ENCODE data around the gene SLC6A17.

Gene SLC6A17

DNA sequence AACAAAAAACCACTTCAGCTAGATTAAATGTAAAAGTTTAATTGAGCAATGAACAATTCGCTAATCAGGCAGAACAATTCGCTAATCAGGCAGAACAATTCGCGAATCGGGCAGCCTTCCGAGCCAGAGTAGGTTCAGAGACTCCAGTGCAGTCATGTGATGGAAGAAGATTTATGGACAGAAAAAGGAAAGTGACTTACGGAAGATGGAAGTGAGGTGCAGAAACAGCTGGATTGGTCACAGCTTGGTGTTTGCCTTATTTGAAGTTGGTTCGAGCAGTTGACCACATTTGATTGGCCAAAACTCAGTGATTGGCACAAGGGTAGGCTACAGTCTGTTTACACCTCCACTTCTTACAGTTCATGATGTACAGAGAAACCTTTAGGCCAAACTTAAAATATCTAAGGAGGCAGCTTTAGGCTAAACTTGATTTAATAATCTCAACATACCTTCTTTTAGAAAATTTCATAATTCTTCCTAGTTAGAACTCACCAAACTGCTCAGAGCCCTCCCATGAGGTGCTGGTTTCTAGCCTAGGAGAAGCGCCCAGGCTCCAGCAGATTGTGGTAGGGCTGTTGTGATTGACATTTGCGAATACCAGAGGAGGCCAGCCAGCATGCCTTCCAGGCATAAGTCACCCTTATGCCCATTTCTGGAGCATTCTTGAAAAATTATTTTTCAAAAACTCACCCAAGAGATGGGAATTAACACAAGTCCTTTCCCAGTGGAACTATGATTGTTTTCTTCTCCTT is 37.0 kb downstream of the SLC6A17 start:
- no peak for DNase-seq
- no peaks in the 10 kb centered on the region for H4K20me1 ChIP-seq (ENCODE audit: insufficient read depth, low read length)
- H3K27ac ChIP-seq (ENCODE audit: low read length): no peak overlapping the region
- no peaks in the 10 kb centered on the region for H3K9me3 ChIP-seq (replicated peaks; ENCODE audit: insufficient read depth, low read length)
- no peaks in the 10 kb centered on the region for H3F3A ChIP-seq (ENCODE audit: insufficient read depth, low read length)
- no peak overlapping the region for H3K9ac ChIP-seq (ENCODE audit: low read length)
- H2AFZ ChIP-seq (ENCODE audit: low read length): no peak overlapping the region
- no peak overlapping the region for H3K4me3 ChIP-seq (ENCODE audit: low read length)
- H3K27me3 ChIP-seq (replicated peaks; ENCODE audit: insufficient read depth, low read length): no peaks in the 10 kb centered on the region
- H3K4me1 ChIP-seq (ENCODE audit: low read length): no peaks in the 10 kb centered on the region
- H3K79me2 ChIP-seq (ENCODE audit: low read length): no peaks in the 10 kb centered on the region
- H3K36me3 ChIP-seq (replicated peaks; ENCODE audit: insufficient read depth, low read length): no peaks in the 10 kb centered on the region
- TF ChIP-seq EZH2phosphoT487 (IDR thresholded peaks at IDR 0.05; ENCODE audit: low read length): no peak
- TF ChIP-seq CTCF (IDR thresholded peaks at IDR 0.05; ENCODE audit: low read length): no peak
- no peak for TF ChIP-seq EZH2 (optimal IDR thresholded peaks at IDR 0.05; ENCODE audit: low read depth, low read length)
- H3K9me2 ChIP-seq (replicated peaks; ENCODE audit: insufficient read depth, low read length): no peaks in the 10 kb centered on the region
- no peak overlapping the region for H3K4me2 ChIP-seq (ENCODE audit: low read depth, low read length)

- no peaks in the 10 kb centered on the region for H4K20me1 ChIP-seq (ENCODE audit: insufficient read depth, low read length)
- H2AFZ ChIP-seq (ENCODE audit: low read length): no peak overlapping the region
- no peaks in the 10 kb centered on the region for H3K27me3 ChIP-seq (replicated peaks; ENCODE audit: insufficient read depth, low read length)
- no peak overlapping the region for H3K9ac ChIP-seq (ENCODE audit: low read length)
- DNase-seq: no peak
- H3K4me1 ChIP-seq (ENCODE audit: low read length): no peaks in the 10 kb centered on the region
- H3K4me3 ChIP-seq (ENCODE audit: low read length): no peak overlapping the region
- TF ChIP-seq EZH2phosphoT487 (IDR thresholded peaks at IDR 0.05; ENCODE audit: low read length): no peak
- H3K79me2 ChIP-seq (ENCODE audit: low read length): no peaks in the 10 kb centered on the region
- H3K9me2 ChIP-seq (replicated peaks; ENCODE audit: insufficient read depth, low read length): no peaks in the 10 kb centered on the region
- H3K4me2 ChIP-seq (ENCODE audit: low read depth, low read length): no peak overlapping the region
- H3K36me3 ChIP-seq (replicated peaks; ENCODE audit: insufficient read depth, low read length): no peaks in the 10 kb centered on the region
- H3F3A ChIP-seq (ENCODE audit: insufficient read depth, low read length): no peaks in the 10 kb centered on the region
- H3K9me3 ChIP-seq (replicated peaks; ENCODE audit: insufficient read depth, low read length): no peaks in the 10 kb centered on the region
- H3K27ac ChIP-seq (ENCODE audit: low read length): no peak overlapping the region
These were observed 37.8 kb downstream of the SLC6A17 start for GRCh38 chr1:110188035-110188618.

- no peaks in the 10 kb centered on the region for H4K20me1 ChIP-seq (ENCODE audit: insufficient read depth, low read length)
- TF ChIP-seq EZH2 (optimal IDR thresholded peaks at IDR 0.05; ENCODE audit: low read depth, low read length) (no peak), EZH2phosphoT487 (IDR thresholded peaks at IDR 0.05; ENCODE audit: low read length) (no peak), CTCF (IDR thresholded peaks at IDR 0.05; ENCODE audit: low read length) (no peak)
- no peaks in the 10 kb centered on the region for H3F3A ChIP-seq (ENCODE audit: insufficient read depth, low read length)
- no peak overlapping the region for H3K9ac ChIP-seq (ENCODE audit: low read length)
- no peaks in the 10 kb centered on the region for H3K27me3 ChIP-seq (replicated peaks; ENCODE audit: insufficient read depth, low read length)
- H3K9me3 ChIP-seq (replicated peaks; ENCODE audit: insufficient read depth, low read length): no peaks in the 10 kb centered on the region
- no peaks in the 10 kb centered on the region for H3K79me2 ChIP-seq (ENCODE audit: low read length)
- no peaks in the 10 kb centered on the region for H3K36me3 ChIP-seq (replicated peaks; ENCODE audit: insufficient read depth, low read length)
- H3K4me1 ChIP-seq (ENCODE audit: low read length): no peaks in the 10 kb centered on the region
- no peak overlapping the region for H3K27ac ChIP-seq (ENCODE audit: low read length)
- no peak overlapping the region for H3K4me2 ChIP-seq (ENCODE audit: low read depth, low read length)
- no peaks in the 10 kb centered on the region for H3K9me2 ChIP-seq (replicated peaks; ENCODE audit: insufficient read depth, low read length)
- DNase-seq: no peak
- H2AFZ ChIP-seq (ENCODE audit: low read length): no peak overlapping the region
- no peak overlapping the region for H3K4me3 ChIP-seq (ENCODE audit: low read length)
These were observed 38.9 kb downstream of the SLC6A17 start for GRCh38 chr1:110189181-110189580.

Data from MM.1S (cell line).